HCT116 (cell line): ENCODE data around the gene CBX1. TPM values are rescaled to one million over a fixed set of nuclear protein-coding genes. Genes with fewer than 3 reads are reported as not detected.

Experiments used
- ATAC-seq: fragments of 200-7000 bp; cut with Tn5 transposase; 2 replicates; pipeline ENCODE4 v1.9.1; 2020; ENCODE audit warnings: mild to moderate bottlenecking, moderate library complexity
- BruUV-seq: library from RNA; stranded (reverse); fragments of 400-500 nt; replicated peaks from 2 replicates; lab custom pipeline; 2021; lab: Mats Ljungman, UMichigan
- CTCF ChIA-PET: fragments of 300-600 bp; sonication (Branson Sonifier 250); formaldehyde crosslinking; loops from one replicate; lab custom pipeline; 2021; ENCODE audit warnings: antibody characterized with exemption; lab: Charles Lee
- POLR2A ChIA-PET: fragments of 300-600, 350-600 bp; sonication (Branson Sonifier 250); formaldehyde crosslinking; loops from one replicate; lab custom pipeline; 2021; ENCODE audit warnings: antibody characterized with exemption; lab: Charles Lee
- RAD21 ChIA-PET, 2 experiments: fragments of 300-600 bp; sonication (Branson Sonifier 250); formaldehyde crosslinking; loops; one replicate each; lab custom pipeline; 2023; ENCODE audit warnings: low total read pairs in 2 of 2; ENCODE audit not compliant: uncharacterized antibody in 2 of 2, unreplicated experiment in 2 of 2, low non-redundant PET in 1 of 2; lab: Charles Lee
- DNase-seq: peaks from one replicate; pipeline ENCODE4 v3.0.0-alpha.2; 2010; ENCODE audit warnings: low read depth, low spot score
- H2AFZ ChIP-seq: fragments of 200-600 bp; shearing (Covaris generic), sonication (generic); 2 replicates; pipeline ENCODE4 v1.6.1; 2017; ENCODE audit warnings: low read depth, mixed run types, mixed read lengths, antibody characterized with exemption, low read length; ENCODE audit not compliant: poor library complexity, severe bottlenecking
- H3K27ac ChIP-seq: 2 replicates; pipeline ENCODE4 v1.5.1; 2012; ENCODE audit warnings: low read depth, low read length
- H3K27me3 ChIP-seq: fragments of 200-600 bp; sonication (generic); 2 replicates; pipeline ENCODE4 v1.6.1; 2016; ENCODE audit warnings: mixed run types, low read length, mixed read lengths; ENCODE audit not compliant: insufficient read depth
- H3K36me3 ChIP-seq, 2 experiments: fragments of 200-500 bp in 1 of 2; fragments of 200-600 bp in 1 of 2; sonication (Bioruptor generic) in 1 of 2; sonication (generic) in 1 of 2; 2 replicates each; pipeline versions ENCODE4 v1.5.1 to v1.6.1; 2014 to 2016; ENCODE audit warnings: low read length in 2 of 2, inconsistent platforms in 1 of 2, mixed read lengths in 1 of 2, mixed run types in 1 of 2; ENCODE audit not compliant: insufficient read depth in 2 of 2, control insufficient read depth in 1 of 2
- H3K4me1 ChIP-seq, 2 experiments: fragments of 200-600 bp in 1 of 2; sonication (generic) in 1 of 2; 2 replicates each; pipeline versions ENCODE4 v1.5.1 to v1.6.1; 2012 to 2017; ENCODE audit warnings: low read length in 2 of 2, inconsistent platforms in 1 of 2, mild to moderate bottlenecking in 1 of 2, mixed read lengths in 1 of 2, mixed run types in 1 of 2, moderate library complexity in 1 of 2; ENCODE audit not compliant: insufficient read depth in 2 of 2, control insufficient read depth in 1 of 2
- H3K4me2 ChIP-seq: fragments of 200-600 bp; sonication (generic); 2 replicates; pipeline ENCODE4 v1.6.1; 2017; ENCODE audit warnings: mixed run types, low read length, mixed read lengths
- H3K4me3 ChIP-seq, 2 experiments: fragments of 200-600 bp in 1 of 2; sonication (generic) in 1 of 2; replicated peaks in 1 of 2; 2 replicates each; pipeline ENCODE4 v1.5.1; 2011 to 2016; ENCODE audit warnings: low read length in 2 of 2, control low read depth in 1 of 2, low read depth in 1 of 2, mild to moderate bottlenecking in 1 of 2, mixed read lengths in 1 of 2, mixed run types in 1 of 2
- H3K79me2 ChIP-seq: fragments of 200-600 bp; sonication (generic); 2 replicates; pipeline ENCODE4 v1.6.1; 2017; ENCODE audit warnings: mild to moderate bottlenecking, mixed run types, low read length, moderate library complexity, mixed read lengths; ENCODE audit not compliant: insufficient read depth
- H3K9ac ChIP-seq: fragments of 200-600 bp; sonication (generic); 2 replicates; pipeline ENCODE4 v1.6.1; 2016; ENCODE audit warnings: low read length, mixed read lengths
- H3K9me2 ChIP-seq: fragments of 200-600 bp; sonication (generic), shearing (Covaris generic); 2 replicates; pipeline ENCODE4 v1.6.1; 2017; ENCODE audit warnings: mixed run types, mild to moderate bottlenecking, moderate library complexity; ENCODE audit not compliant: insufficient read depth
- H3K9me3 ChIP-seq, 2 experiments: fragments of 200-500 bp in 1 of 2; fragments of 200-600 bp in 1 of 2; sonication (Bioruptor generic) in 1 of 2; sonication (generic) in 1 of 2; 2 replicates each; pipeline ENCODE4 v1.6.1; 2014 to 2017; ENCODE audit warnings: low read length in 2 of 2, mixed read lengths in 2 of 2, inconsistent platforms in 1 of 2, low read depth in 1 of 2, mild to moderate bottlenecking in 1 of 2, mixed run types in 1 of 2, moderate library complexity in 1 of 2; ENCODE audit not compliant: control insufficient read depth in 1 of 2, insufficient read depth in 1 of 2
- H4K20me1 ChIP-seq: fragments of 200-600 bp; sonication (generic), shearing (Covaris generic); 2 replicates; pipeline ENCODE4 v1.6.1; 2017; ENCODE audit warnings: mixed run types, mild to moderate bottlenecking, moderate library complexity; ENCODE audit not compliant: insufficient read depth
- CEBPB ChIP-seq: IDR thresholded peaks from 2 replicates; pipeline ENCODE4 v1.6.1; 2012; ENCODE audit warnings: low read depth
- CTCF ChIP-seq, 3 experiments: fragments of 200-600 bp in 1 of 3; sonication (generic) in 1 of 3; IDR thresholded peaks in 2 of 3; conservative IDR thresholded peaks in 1 of 3; 2 replicates each; pipeline ENCODE4 v1.5.1; 2012 to 2017; ENCODE audit warnings: low read depth in 2 of 3, low read length in 2 of 3, antibody characterized with exemption in 1 of 3, borderline replicate concordance in 1 of 3, control low read depth in 1 of 3, mild to moderate bottlenecking in 1 of 3, mixed read lengths in 1 of 3, mixed run types in 1 of 3, moderate library complexity in 1 of 3; ENCODE audit not compliant: insufficient read depth in 1 of 3
- EZH2 ChIP-seq: fragments of 200-600 bp; sonication (generic); IDR thresholded peaks from 2 replicates; pipeline ENCODE4 v1.6.1; 2017; ENCODE audit warnings: antibody characterized with exemption, mixed run types
- POLR2A ChIP-seq: IDR thresholded peaks from 2 replicates; pipeline ENCODE4 v1.7.0; 2011; ENCODE audit warnings: borderline replicate concordance; ENCODE audit not compliant: insufficient read depth, insufficient read length; ENCODE audit errors: extremely low read depth
- POLR2AphosphoS5 ChIP-seq: IDR thresholded peaks from 2 replicates; pipeline ENCODE4 v1.6.1; 2011; ENCODE audit warnings: mild to moderate bottlenecking, low read depth, low read length, moderate library complexity
- RAD21 ChIP-seq: IDR thresholded peaks from 2 replicates; pipeline ENCODE4 v1.6.1; 2012; ENCODE audit warnings: low read depth, mild to moderate bottlenecking
- SIN3A ChIP-seq: IDR thresholded peaks from 2 replicates; pipeline ENCODE4 v1.6.1; 2012; ENCODE audit warnings: low read depth
- SRF ChIP-seq: IDR thresholded peaks from 2 replicates; pipeline ENCODE4 v1.6.1; 2012; ENCODE audit warnings: low read depth
- TCF7L2 ChIP-seq: IDR thresholded peaks from 2 replicates; pipeline ENCODE4 v1.7.0; 2011; ENCODE audit warnings: borderline replicate concordance, inconsistent platforms; ENCODE audit not compliant: insufficient read depth, insufficient read length; ENCODE audit errors: extremely low read depth
- ZFX ChIP-seq: fragments of 450-650 bp; IDR thresholded peaks from 2 replicates; pipeline ENCODE4 v1.6.1; 2017
- ZNF274 ChIP-seq: fragments of 200-500 bp; sonication (Bioruptor generic); IDR thresholded peaks from 2 replicates; pipeline ENCODE4 v1.6.1; 2014; ENCODE audit warnings: mild to moderate bottlenecking, low read depth, low read length, inconsistent platforms
- intact Hi-C: fragments of 100-400 bp; cut with micrococcal nuclease; formaldehyde crosslinking; loops from 2 replicates; pipeline ENCODE4 v1.10.0; 2022
- total RNA-seq: library from RNA; stranded (reverse); gene quantifications from one replicate; pipeline ENCODE4 v1.2.1, GENCODE V29; 2021; ENCODE audit not compliant: unreplicated experiment
- TF ChIP-seq, protein P1 (sequence below): IDR thresholded peaks from 2 replicates; pipeline ENCODE4 v1.6.1; 2012
- TF ChIP-seq, protein P2 (sequence below): IDR thresholded peaks from 2 replicates; pipeline ENCODE4 v1.6.1; 2012; ENCODE audit warnings: low read depth

The CBX1 gene
- total RNA-seq, 1 experiment from 2014 or later: 136 TPM

- ChIA-PET POLR2A (no interaction called here), CTCF (no interaction called here)
- no peak overlapping the region for H3K4me2 ChIP-seq
- H3K79me2 ChIP-seq: peaks cover 74% of the 10 kb centered on the region
- peak overlapping the region; percentile 6; the same call in 1 of the 2 replicates for H3K27ac ChIP-seq
- no peak overlapping the region for H3K4me3 ChIP-seq
- H3K36me3 ChIP-seq: peaks cover 26 to 47% of the 10 kb centered on the region in 2 experiments
- TF ChIP-seq SRF (no peak), POLR2AphosphoS5 (no peak), POLR2A (no peak), TCF7L2 (no peak), ZNF274 (no peak), CEBPB (no peak), SIN3A (no peak), CTCF (IDR thresholded peaks at IDR 0.05 in 2 of 3, conservative IDR thresholded peaks at IDR 0.05 in 1 of 3; ENCODE audit: borderline replicate concordance in 1 of 3, insufficient read depth in 1 of 3, low read depth in 2 of 3, low read length in 2 of 3) (no peak), EZH2 (no peak), ZFX (no peak), RAD21 (no peak)
- TF ChIP-seq, protein P1, sequence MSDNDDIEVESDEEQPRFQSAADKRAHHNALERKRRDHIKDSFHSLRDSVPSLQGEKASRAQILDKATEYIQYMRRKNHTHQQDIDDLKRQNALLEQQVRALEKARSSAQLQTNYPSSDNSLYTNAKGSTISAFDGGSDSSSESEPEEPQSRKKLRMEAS: no peak
- TF ChIP-seq, protein P2, sequence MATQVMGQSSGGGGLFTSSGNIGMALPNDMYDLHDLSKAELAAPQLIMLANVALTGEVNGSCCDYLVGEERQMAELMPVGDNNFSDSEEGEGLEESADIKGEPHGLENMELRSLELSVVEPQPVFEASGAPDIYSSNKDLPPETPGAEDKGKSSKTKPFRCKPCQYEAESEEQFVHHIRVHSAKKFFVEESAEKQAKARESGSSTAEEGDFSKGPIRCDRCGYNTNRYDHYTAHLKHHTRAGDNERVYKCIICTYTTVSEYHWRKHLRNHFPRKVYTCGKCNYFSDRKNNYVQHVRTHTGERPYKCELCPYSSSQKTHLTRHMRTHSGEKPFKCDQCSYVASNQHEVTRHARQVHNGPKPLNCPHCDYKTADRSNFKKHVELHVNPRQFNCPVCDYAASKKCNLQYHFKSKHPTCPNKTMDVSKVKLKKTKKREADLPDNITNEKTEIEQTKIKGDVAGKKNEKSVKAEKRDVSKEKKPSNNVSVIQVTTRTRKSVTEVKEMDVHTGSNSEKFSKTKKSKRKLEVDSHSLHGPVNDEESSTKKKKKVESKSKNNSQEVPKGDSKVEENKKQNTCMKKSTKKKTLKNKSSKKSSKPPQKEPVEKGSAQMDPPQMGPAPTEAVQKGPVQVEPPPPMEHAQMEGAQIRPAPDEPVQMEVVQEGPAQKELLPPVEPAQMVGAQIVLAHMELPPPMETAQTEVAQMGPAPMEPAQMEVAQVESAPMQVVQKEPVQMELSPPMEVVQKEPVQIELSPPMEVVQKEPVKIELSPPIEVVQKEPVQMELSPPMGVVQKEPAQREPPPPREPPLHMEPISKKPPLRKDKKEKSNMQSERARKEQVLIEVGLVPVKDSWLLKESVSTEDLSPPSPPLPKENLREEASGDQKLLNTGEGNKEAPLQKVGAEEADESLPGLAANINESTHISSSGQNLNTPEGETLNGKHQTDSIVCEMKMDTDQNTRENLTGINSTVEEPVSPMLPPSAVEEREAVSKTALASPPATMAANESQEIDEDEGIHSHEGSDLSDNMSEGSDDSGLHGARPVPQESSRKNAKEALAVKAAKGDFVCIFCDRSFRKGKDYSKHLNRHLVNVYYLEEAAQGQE: no peak
- TF ChIP-seq, all 23 proteins: peak for 0
- Histone ChIP-seq H4K20me1 (no peaks in the 10 kb centered on the region), H3K9me2 (no peaks in the 10 kb centered on the region), H3K4me1 (peaks cover 30 to 35% of the 10 kb centered on the region in 2 experiments), H3K9me3 (no peaks in the 10 kb centered on the region), H2AFZ (no peak overlapping the region), H3K27me3 (no peaks in the 10 kb centered on the region), H3K9ac (no peak overlapping the region)
- DNase-seq (no peak), ATAC-seq (no peak)
- RAD21 ChIA-PET: no interaction called here
- no TSS peak for BruUV-seq
- intact Hi-C loops: no loop called here
Observed at GRCh38 chr17:48051706-48052486, 49.4 kb downstream of the CBX1 start.
